ENCODE measurements around the gene MED8.

Gene MED8

GRCh38 chr1:43357251-43357650, 32.3 kb downstream of the MED8 start:
- TF ChIP-seq CTCF (IDR thresholded peaks at IDR 0.05; ENCODE audit: low read depth, low read length), result no peak
- Histone ChIP-seq H3K4me3 (ENCODE audit: low read depth, low read length) (no peak overlapping the region), H3K4me1 (no peaks in the 10 kb centered on the region), H3K27me3 (no peaks in the 10 kb centered on the region), H3K36me3 (peaks cover 24% of the 10 kb centered on the region), H3K9me3 (no peaks in the 10 kb centered on the region)
- DNase-seq, result no peak

GRCh38 chr1:43354936-43355335, 34.7 kb downstream of the MED8 start:
- Histone ChIP-seq H3K27me3 (no peaks in the 10 kb centered on the region), H3K9me3 (no peaks in the 10 kb centered on the region), H3K36me3 (peaks cover 3% of the 10 kb centered on the region), H3K4me3 (ENCODE audit: low read depth, low read length) (no peak overlapping the region), H3K4me1 (no peaks in the 10 kb centered on the region)
- TF ChIP-seq CTCF (IDR thresholded peaks at IDR 0.05; ENCODE audit: low read depth, low read length), result no peak
- DNase-seq, result no peak

- Histone ChIP-seq H3K4me1 (no peaks in the 10 kb centered on the region), H3K27me3 (no peaks in the 10 kb centered on the region), H3K4me3 (ENCODE audit: low read depth, low read length) (no peak overlapping the region), H3K9me3 (no peaks in the 10 kb centered on the region), H3K36me3 (no peaks in the 10 kb centered on the region; the same call in 1 of the 2 replicates)
- TF ChIP-seq CTCF (IDR thresholded peaks at IDR 0.05; ENCODE audit: low read depth, low read length), result no peak
- DNase-seq, result no peak
Observed at GRCh38 chr1:43354471-43354870, 35.1 kb downstream of the MED8 start.

- no peaks in the 10 kb centered on the region for H3K9me3 ChIP-seq
- no peaks in the 10 kb centered on the region for H3K36me3 ChIP-seq
- DNase-seq, result no peak
- no peak overlapping the region for H3K4me3 ChIP-seq (ENCODE audit: low read depth, low read length)
- no peaks in the 10 kb centered on the region for H3K27me3 ChIP-seq
- no peak for TF ChIP-seq CTCF (IDR thresholded peaks at IDR 0.05; ENCODE audit: low read depth, low read length)
- H3K4me1 ChIP-seq, result no peaks in the 10 kb centered on the region
Observed at GRCh38 chr1:43352881-43353280, 36.7 kb downstream of the MED8 start.

GRCh38 chr1:43352351-43352705, 37.3 kb downstream of the MED8 start:
- DNase-seq, result no peak
- H3K4me1 ChIP-seq, result no peaks in the 10 kb centered on the region

More at GRCh38 chr1:43352351-43352705, 37.3 kb downstream of the MED8 start:
- no peaks in the 10 kb centered on the region for H3K9me3 ChIP-seq
- no peaks in the 10 kb centered on the region for H3K27me3 ChIP-seq
- TF ChIP-seq CTCF (IDR thresholded peaks at IDR 0.05; ENCODE audit: low read depth, low read length), result no peak
- no peaks in the 10 kb centered on the region for H3K36me3 ChIP-seq
- H3K4me3 ChIP-seq (ENCODE audit: low read depth, low read length), result no peak overlapping the region

Data from BE2C (cell line).